Neuronal stem cell (in vitro differentiated cells): ENCODE results near the gene ALAS2.

Source experiments
- DNase-seq: peaks from one replicate; pipeline ENCODE4 v3.0.0-alpha.2; 2013; ENCODE audit warnings: low spot score
- H2AFZ ChIP-seq: one replicate; pipeline ENCODE4 v1.6.1; 2013; ENCODE audit warnings: mild to moderate bottlenecking, low read length, inconsistent platforms
- H2AK5ac ChIP-seq: 2 replicates; pipeline ENCODE4 v1.6.1; 2013; ENCODE audit warnings: low read depth, mild to moderate bottlenecking, inconsistent platforms, low read length, moderate library complexity, mixed read lengths
- H2BK120ac ChIP-seq: 2 replicates; pipeline ENCODE4 v1.6.1; 2013; ENCODE audit warnings: low read depth, mild to moderate bottlenecking, inconsistent platforms, low read length, moderate library complexity, mixed read lengths
- H2BK12ac ChIP-seq: one replicate; pipeline ENCODE4 v1.6.1; 2013; ENCODE audit warnings: low read length, inconsistent platforms
- H2BK15ac ChIP-seq: 2 replicates; pipeline ENCODE4 v1.6.1; 2013; ENCODE audit warnings: mild to moderate bottlenecking, low read length, inconsistent platforms, mixed read lengths
- H2BK5ac ChIP-seq: one replicate; pipeline ENCODE4 v1.6.1; 2013; ENCODE audit warnings: inconsistent platforms, mild to moderate bottlenecking, low read length, moderate library complexity
- H3K14ac ChIP-seq: one replicate; pipeline ENCODE4 v1.6.1; 2013; ENCODE audit warnings: low read length, inconsistent platforms
- H3K18ac ChIP-seq: 2 replicates; pipeline ENCODE4 v1.6.1; 2013; ENCODE audit warnings: low read length, inconsistent platforms
- H3K23ac ChIP-seq: 2 replicates; pipeline ENCODE4 v1.6.1; 2013; ENCODE audit warnings: low read depth, mild to moderate bottlenecking, mixed read lengths, low read length, inconsistent platforms; ENCODE audit not compliant: poor library complexity
- H3K27ac ChIP-seq: replicated peaks from 3 replicates; pipeline ENCODE4 v1.5.1; 2013; ENCODE audit warnings: low read length, inconsistent platforms
- H3K27me3 ChIP-seq, 3 experiments: 2 replicates each; pipeline ENCODE4 v1.6.1; 2013; ENCODE audit warnings: low read length in 3 of 3, mild to moderate bottlenecking in 2 of 3, inconsistent platforms in 1 of 3, low read depth in 1 of 3, mixed read lengths in 1 of 3, moderate library complexity in 1 of 3; ENCODE audit not compliant: control insufficient read depth in 3 of 3, insufficient read depth in 3 of 3
- H3K36me3 ChIP-seq, 2 donors: replicated peaks in 1 of 2; 2 replicates each; pipeline ENCODE4 v1.6.1; 2013; ENCODE audit warnings: low read length in 2 of 2; ENCODE audit not compliant: control insufficient read depth in 2 of 2, insufficient read depth in 2 of 2
- H3K4ac ChIP-seq: 2 replicates; pipeline ENCODE4 v1.6.1; 2013; ENCODE audit warnings: inconsistent platforms, mild to moderate bottlenecking, low read length, moderate library complexity
- H3K4me1 ChIP-seq, 2 donors: 1 replicate in 1 of 2; 2 replicates in 1 of 2; pipeline ENCODE4 v1.6.1; 2013; ENCODE audit warnings: low read length in 2 of 2, low read depth in 1 of 2; ENCODE audit not compliant: control insufficient read depth in 2 of 2, insufficient read depth in 1 of 2
- H3K4me2 ChIP-seq: one replicate; pipeline ENCODE4 v1.6.1; 2013; ENCODE audit warnings: mild to moderate bottlenecking, low read length, inconsistent platforms; ENCODE audit not compliant: insufficient read depth, poor library complexity, severe bottlenecking
- H3K4me3 ChIP-seq, 2 donors: 2 replicates each; pipeline ENCODE4 v1.5.1; 2013; ENCODE audit warnings: low read length in 2 of 2, mild to moderate bottlenecking in 2 of 2, inconsistent platforms in 1 of 2, moderate library complexity in 1 of 2
- H3K79me1 ChIP-seq: one replicate; pipeline ENCODE4 v1.6.1; 2013; ENCODE audit warnings: low read depth, mild to moderate bottlenecking, inconsistent platforms, low read length, moderate library complexity
- H3K9ac ChIP-seq: one replicate; pipeline ENCODE4 v1.6.1; 2013; ENCODE audit warnings: mild to moderate bottlenecking, low read depth, low read length, inconsistent platforms; ENCODE audit not compliant: poor library complexity
- H3K9me3 ChIP-seq, 2 donors: replicated peaks in 1 of 2; 2 replicates each; pipeline versions ENCODE3 to v1.6.1; 2013; ENCODE audit warnings: low read length in 2 of 2, mild to moderate bottlenecking in 2 of 2, inconsistent platforms in 1 of 2, low read depth in 1 of 2, mixed read lengths in 1 of 2, moderate library complexity in 1 of 2; ENCODE audit not compliant: control insufficient read depth in 2 of 2, insufficient read depth in 1 of 2
- H4K8ac ChIP-seq: one replicate; pipeline ENCODE4 v1.6.1; 2013; ENCODE audit warnings: low read depth, mild to moderate bottlenecking, inconsistent platforms, low read length, moderate library complexity
- H4K91ac ChIP-seq: one replicate; pipeline ENCODE4 v1.6.1; 2013; ENCODE audit warnings: low read length, low read depth, mild to moderate bottlenecking, inconsistent platforms; ENCODE audit not compliant: poor library complexity
- WGBS, 2 donors: extraction: QIAGEN DNeasy Blood & Tissue Kit; methylation state at CpG; one replicate each; pipeline ENCODE4 v1.1.7; 2013; ENCODE audit warnings: missing lambda C conversion rate in 2 of 2, mixed read lengths in 1 of 2; ENCODE audit not compliant: insufficient read length in 2 of 2, insufficient replicate concordance in 1 of 2; ENCODE audit errors: extremely low coverage in 2 of 2; 5-methylcytosine and 5-hydroxymethylcytosine counted together

The ALAS2 gene

DNA sequence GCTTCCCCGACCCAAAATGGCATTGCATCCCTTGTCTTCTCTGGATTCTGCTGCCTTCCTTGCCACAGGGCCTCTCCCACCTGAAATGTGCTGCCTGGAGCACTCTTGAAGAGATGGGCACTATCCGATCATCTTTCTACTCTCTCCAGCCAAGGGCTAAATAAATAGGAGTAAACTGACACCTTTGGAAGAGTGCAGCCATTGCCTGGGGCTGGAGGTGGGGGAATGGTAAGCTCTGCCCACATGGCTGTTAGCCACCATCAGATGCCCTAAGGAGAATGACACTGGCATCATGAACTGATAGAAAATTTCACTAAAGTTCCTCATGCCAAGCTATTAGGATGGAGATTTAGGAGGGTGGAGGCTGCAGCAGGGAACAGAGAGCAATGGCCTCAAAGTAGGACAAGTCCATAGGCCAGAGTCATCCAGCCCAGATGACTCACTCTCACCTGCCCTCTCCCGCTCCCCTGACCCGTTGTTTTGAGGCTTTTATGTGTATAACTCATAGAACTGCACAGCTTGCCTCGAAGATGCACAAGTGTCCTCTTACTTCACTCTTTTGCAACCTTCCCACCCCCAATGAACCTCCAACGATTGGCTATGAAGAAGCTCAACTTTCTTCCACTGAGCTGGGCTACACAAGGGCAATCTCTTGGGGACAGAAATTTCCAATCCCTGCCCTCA, 36.0 kb downstream of the ALAS2 start:
- Histone ChIP-seq H3K9me3 (no peaks in the 10 kb centered on the region), H3K27me3 (no peaks in the 10 kb centered on the region), H3K36me3 (no peaks in the 10 kb centered on the region), H2BK15ac (no peak overlapping the region), H3K9ac (no peak overlapping the region), H3K14ac (no peak overlapping the region), H3K4me2 (peak overlapping the region; percentile 2), H3K4ac (no peak overlapping the region), H3K4me1 (no peaks in the 10 kb centered on the region), H3K79me1 (no peaks in the 10 kb centered on the region), H2AK5ac (no peak overlapping the region), H4K91ac (no peak overlapping the region), H3K4me3 (no peak overlapping the region), H2AFZ (no peak overlapping the region), H3K23ac (no peak overlapping the region), H4K8ac (no peak overlapping the region), H2BK12ac (no peak overlapping the region), H3K18ac (no peak overlapping the region), H3K27ac (no peak overlapping the region), H2BK120ac (no peak overlapping the region), H2BK5ac (no peak overlapping the region)
- no peak for DNase-seq
- no CpG with 5 or more reads among the region's 6 CpGs for WGBS, 2 donors

DNA sequence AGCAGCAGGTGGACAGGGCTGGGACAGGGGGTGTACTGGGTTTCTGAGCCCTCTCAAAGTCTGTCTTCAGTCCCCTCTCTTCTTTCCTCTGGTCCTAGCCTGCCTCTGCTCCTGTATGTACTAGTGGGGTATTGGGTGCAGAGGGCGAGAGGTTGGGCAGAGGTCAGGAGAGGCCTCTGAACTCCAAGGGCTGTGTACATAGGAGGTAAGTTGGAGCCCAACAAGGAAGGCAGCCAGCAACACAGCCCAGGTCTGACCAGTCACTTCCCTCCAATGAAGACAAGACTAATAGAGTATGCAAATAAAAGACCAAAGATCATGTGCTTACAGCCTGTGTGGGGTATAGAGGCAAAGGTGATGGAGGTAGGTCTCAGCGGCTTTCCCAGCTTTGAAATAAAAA, 36.7 kb downstream of the ALAS2 start, which contains the start of gene PFKFB1:
Gene PFKFB1 (minus strand): TSS at position 90 of the 400 bp plus-strand sequence. CDS start 181 bp downstream, outside the sequence.
- H3K4me2 ChIP-seq: peak within 1 kb of the TSS; percentile 2
- no peaks in the 10 kb centered on the region for H3K4me1 ChIP-seq
- no peak for DNase-seq
- H4K91ac ChIP-seq: no peak within 1 kb of the TSS
- H3K4me3 ChIP-seq: no peak within 1 kb of the TSS
- no peaks in the 10 kb centered on the region for H3K27me3 ChIP-seq
- no peak within 1 kb of the TSS for H2AFZ ChIP-seq
- H3K27ac ChIP-seq: no peak within 1 kb of the TSS
- H2BK12ac ChIP-seq: no peak within 1 kb of the TSS
- H4K8ac ChIP-seq: no peak within 1 kb of the TSS
- H2BK15ac ChIP-seq: no peak within 1 kb of the TSS
- no peaks in the 10 kb centered on the region for H3K36me3 ChIP-seq
- H3K4ac ChIP-seq: no peak within 1 kb of the TSS
- no peaks in the 10 kb centered on the region for H3K9me3 ChIP-seq
- no peak within 1 kb of the TSS for H3K23ac ChIP-seq
- no peak within 1 kb of the TSS for H2BK5ac ChIP-seq
- no CpG with 5 or more reads among the region's 2 CpGs for WGBS, 2 donors
- no peak within 1 kb of the TSS for H2BK120ac ChIP-seq
- H3K14ac ChIP-seq: no peak within 1 kb of the TSS
- no peaks in the 10 kb centered on the region for H3K79me1 ChIP-seq
- no peak within 1 kb of the TSS for H2AK5ac ChIP-seq
- no peak within 1 kb of the TSS for H3K18ac ChIP-seq
- no peak within 1 kb of the TSS for H3K9ac ChIP-seq

DNA sequence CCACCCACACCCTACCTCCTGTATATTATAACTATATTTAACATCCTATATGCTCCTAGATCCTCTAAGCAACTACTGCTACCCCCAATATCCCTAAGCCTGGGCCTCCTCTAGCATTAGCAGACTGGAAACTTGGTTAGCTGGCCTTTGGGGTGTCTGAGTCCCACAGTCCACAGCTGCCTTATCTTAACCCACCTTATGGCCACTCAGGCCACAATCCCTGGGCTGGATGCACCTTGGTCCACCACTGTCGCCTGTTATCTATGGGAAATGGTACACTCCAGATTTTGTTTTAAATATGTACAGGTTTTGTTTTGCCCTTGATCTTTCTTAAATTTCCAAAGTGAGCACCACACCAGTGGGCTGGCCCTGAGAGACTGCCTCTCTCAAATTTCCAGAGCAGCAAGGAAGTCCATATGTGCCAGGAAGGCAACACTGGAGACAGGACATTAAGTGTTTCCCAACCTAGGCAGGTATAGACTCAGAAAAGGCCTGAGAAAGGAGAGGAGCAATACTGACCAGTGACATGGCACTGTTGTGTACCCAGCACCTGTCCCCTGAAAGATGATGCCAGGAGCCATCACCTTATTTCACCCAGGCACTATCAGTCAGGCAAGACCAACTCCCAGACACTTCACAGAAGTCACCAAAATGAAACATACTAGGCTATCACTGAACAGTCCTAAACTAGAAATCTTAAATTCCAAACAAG, 37.7 kb downstream of the ALAS2 start:
- no peak overlapping the region for H3K4me3 ChIP-seq
- no peak overlapping the region for H4K91ac ChIP-seq
- no peak overlapping the region for H2BK5ac ChIP-seq
- DNase-seq: no peak
- no peaks in the 10 kb centered on the region for H3K79me1 ChIP-seq
- no peak overlapping the region for H3K4ac ChIP-seq
- no peak overlapping the region for H2BK15ac ChIP-seq
- H2AFZ ChIP-seq: no peak overlapping the region
- H3K9me3 ChIP-seq: no peaks in the 10 kb centered on the region
- H3K9ac ChIP-seq: no peak overlapping the region
- H3K14ac ChIP-seq: no peak overlapping the region
- no peak overlapping the region for H3K23ac ChIP-seq
- H3K18ac ChIP-seq: no peak overlapping the region
- H4K8ac ChIP-seq: no peak overlapping the region
- no peaks in the 10 kb centered on the region for H3K36me3 ChIP-seq
- no peak overlapping the region for H3K27ac ChIP-seq
- no peaks in the 10 kb centered on the region for H3K4me1 ChIP-seq
- H2BK12ac ChIP-seq: no peak overlapping the region
- H3K27me3 ChIP-seq: no peaks in the 10 kb centered on the region
- no peak overlapping the region for H2AK5ac ChIP-seq
- no CpG with 5 or more reads among the region's 1 CpG for whole genome bisulfite sequencing, 2 donors
- H3K4me2 ChIP-seq: no peak overlapping the region
- no peak overlapping the region for H2BK120ac ChIP-seq

DNA sequence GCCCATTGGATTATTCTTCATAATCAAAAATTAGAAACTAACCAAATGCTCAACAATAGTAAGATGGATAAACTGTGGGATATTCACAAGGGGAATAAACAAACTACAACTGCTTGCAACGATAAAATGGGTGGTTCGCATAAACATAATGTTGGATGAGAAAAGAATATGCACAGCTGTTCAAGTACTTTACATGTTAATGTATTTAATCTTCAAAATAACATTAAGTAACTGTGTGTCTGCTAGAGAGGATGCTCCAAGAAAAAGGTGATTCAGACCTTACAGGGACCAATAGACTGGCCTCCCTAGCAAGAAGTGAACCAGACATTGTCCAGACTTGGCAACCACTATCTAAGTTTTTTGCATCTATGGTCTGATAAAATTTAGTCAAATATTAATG, 39.1 kb downstream of the ALAS2 start:
- Histone ChIP-seq H2AK5ac (no peak overlapping the region), H4K8ac (no peak overlapping the region), H3K79me1 (no peaks in the 10 kb centered on the region), H3K23ac (no peak overlapping the region), H3K18ac (no peak overlapping the region), H4K91ac (no peak overlapping the region), H3K27ac (no peak overlapping the region), H3K9ac (no peak overlapping the region), H3K36me3 (no peaks in the 10 kb centered on the region), H2BK12ac (no peak overlapping the region), H2AFZ (no peak overlapping the region), H3K4me3 (no peak overlapping the region), H2BK120ac (no peak overlapping the region), H2BK15ac (no peak overlapping the region), H3K4ac (no peak overlapping the region), H3K14ac (no peak overlapping the region), H3K4me1 (no peaks in the 10 kb centered on the region), H3K4me2 (no peak overlapping the region), H2BK5ac (no peak overlapping the region), H3K27me3 (no peaks in the 10 kb centered on the region), H3K9me3 (no peaks in the 10 kb centered on the region)
- DNase-seq: no peak
- WGBS, 2 donors: no CpG with 5 or more reads among the region's 2 CpGs
